ENCODE results near the gene RFC5.
"Not testable (repeated sequence)": the region's sequence is repeated elsewhere in the genome, so short reads cannot be mapped to it uniquely, and the experiment has no call there.

The RFC5 gene

GRCh38 chr12:118016424-118017264 lies at the start of gene RFC5:
TSS of gene RFC5 (plus strand) at chr12:118016703. CDS start at chr12:118016828, 125 bp downstream.
- DNase-seq: peak; percentile 86

DNA sequence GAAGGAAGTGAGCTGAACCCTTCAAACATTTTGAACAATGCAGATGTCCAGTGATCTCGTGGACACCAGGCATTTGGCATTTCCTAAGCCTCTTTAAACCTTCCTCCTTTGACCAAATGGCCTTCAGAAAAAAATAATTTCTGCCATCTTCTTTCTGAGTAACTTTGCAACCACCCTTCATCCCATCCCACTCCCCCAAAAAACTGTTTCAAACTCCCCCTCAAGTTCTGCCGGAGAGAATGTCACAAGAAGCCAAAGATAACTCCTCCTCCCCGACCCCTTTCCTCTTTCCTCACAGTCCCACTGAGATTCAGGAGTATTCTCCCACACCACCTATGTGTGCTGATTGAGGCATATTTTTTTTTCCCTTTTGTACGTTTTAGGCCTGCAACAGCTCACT lies 49.5 kb upstream of the RFC5 start:
- no peak for DNase-seq

- no peak for DNase-seq
These were observed 49.0 kb upstream of the RFC5 start for GRCh38 chr12:117967512-117967911.

- no peak for DNase-seq
These were observed 48.2 kb upstream of the RFC5 start for GRCh38 chr12:117968151-117968789.

GRCh38 chr12:117968826-117969659 lies 47.5 kb upstream of the RFC5 start, which contains the start of gene KSR2:
TSS of gene KSR2 (minus strand) at chr12:117968990. CDS start at chr12:117968255, 735 bp downstream.
- peak; percentile 20 for DNase-seq

- no peak for DNase-seq
These were observed 46.2 kb upstream of the RFC5 start for GRCh38 chr12:117970334-117970733.

GRCh38 chr12:117972301-117972700 lies 44.2 kb upstream of the RFC5 start:
- DNase-seq: no peak

DNA sequence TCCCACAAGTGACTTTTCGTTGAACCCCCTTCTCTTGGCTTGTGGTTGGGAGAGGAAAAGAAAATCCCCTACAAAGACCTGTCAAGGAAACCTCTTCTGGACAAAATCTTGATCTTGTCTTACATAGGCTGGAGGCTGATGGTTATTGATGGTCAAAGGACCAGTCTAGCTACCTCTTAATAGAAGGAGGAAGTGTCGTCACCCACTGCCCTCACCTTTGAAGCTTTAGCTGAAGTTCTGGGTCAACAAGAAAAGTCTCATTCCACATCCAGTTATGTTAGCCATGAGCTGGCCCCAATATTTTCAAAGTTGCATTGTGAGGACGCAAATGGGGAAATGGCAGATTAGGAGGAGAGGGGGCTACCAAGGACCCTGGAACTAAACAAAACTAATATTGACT lies 41.5 kb upstream of the RFC5 start:
- no peak for DNase-seq

DNA sequence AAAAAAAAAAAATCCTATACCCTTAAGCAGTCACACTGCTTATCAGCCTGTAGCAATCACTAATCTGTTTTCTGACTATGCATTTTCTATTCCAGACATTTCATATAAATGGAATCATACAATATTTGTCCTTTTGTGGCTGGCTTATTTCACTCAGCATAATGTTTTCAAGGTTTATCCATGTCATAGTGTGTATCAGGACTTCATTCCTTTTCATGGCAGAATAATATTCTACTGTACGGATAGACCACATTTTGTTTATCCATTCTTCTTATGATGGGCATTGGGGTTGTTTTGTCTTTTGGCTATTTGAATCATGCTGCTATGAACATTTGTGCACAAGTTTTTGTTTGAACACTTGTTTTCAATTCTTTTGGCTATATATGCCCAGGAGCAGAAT lies 39.1 kb upstream of the RFC5 start:
- no peak for DNase-seq

- no peak for DNase-seq
These were observed 35.9 kb upstream of the RFC5 start for GRCh38 chr12:117980616-117981015.

- DNase-seq: no peak
These were observed 35.2 kb upstream of the RFC5 start for GRCh38 chr12:117981267-117981666.

- DNase-seq: no peak
These were observed 31.3 kb upstream of the RFC5 start for GRCh38 chr12:117985182-117985581.

GRCh38 chr12:117986705-117987469 lies 29.6 kb upstream of the RFC5 start:
- peak; percentile 90 for DNase-seq

GRCh38 chr12:117994551-117995438 lies 21.7 kb upstream of the RFC5 start:
- no peak for DNase-seq

- no peak for DNase-seq
These were observed 17.8 kb upstream of the RFC5 start for GRCh38 chr12:117998719-117999118.

DNA sequence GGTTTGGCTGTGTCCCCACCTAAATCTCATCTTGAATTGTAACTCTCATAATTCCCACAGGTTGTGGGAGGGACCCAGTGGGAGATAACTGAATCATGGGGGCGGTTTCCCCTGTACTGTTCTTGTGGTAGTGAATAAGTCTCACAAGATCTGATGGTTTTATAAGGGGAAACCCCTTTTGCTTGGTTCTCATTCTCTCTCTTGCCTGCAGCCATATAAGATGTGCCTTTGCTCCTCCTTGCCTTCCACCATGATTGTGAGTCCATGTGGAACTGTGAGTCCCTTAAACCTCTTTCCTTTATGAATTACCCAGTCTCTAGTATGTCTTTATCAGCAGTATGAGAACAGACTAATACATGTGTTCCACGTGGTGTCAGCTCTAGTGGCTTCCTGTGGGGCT lies 16.7 kb upstream of the RFC5 start:
- DNase-seq: not testable (repeated sequence)

GRCh38 chr12:118010903-118011302 lies 5.6 kb upstream of the RFC5 start:
- no peak for DNase-seq

GRCh38 chr12:118011377-118011776 lies 5.1 kb upstream of the RFC5 start:
- no peak for DNase-seq

DNA sequence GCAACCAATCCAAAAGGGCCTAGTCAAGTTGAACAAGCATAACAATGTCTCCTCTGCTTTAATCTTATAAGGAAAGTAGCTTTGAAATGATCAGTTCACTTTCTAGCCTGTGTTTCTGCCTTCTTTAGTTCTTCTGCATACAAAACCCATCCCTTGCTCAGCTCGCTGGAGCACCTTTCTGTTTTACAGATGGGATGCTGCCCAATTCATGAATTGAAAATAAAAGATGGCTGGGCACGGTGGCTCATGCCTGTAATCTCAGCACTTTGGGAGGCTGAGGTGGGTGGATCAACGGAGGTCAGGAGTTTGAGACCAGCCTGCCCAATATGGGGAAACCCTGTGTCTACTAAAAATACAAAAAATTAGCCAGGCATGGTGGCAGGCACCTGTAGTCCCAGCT lies 4.5 kb upstream of the RFC5 start:
- no peak for DNase-seq

DNA sequence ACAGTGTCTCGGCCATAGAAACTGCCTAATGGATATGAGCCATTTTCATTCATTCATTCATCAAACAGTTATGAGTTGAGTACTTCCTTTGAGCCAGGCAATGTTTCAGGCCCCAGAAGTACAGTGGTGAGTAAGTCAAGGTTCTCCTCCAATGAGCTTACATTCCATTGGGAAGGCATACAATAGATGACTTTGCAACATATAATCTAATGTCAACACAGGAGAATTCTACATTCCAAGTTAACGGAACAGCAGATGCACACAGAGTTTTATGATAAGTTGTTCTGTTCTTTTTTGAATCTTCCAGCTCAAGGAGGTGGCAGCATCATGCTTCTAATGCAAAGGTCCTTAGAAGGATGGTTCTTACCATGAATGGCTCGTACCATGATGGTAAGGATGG lies 3.2 kb upstream of the RFC5 start:
- DNase-seq: peak; percentile 2

GRCh38 chr12:118015306-118015705 lies 1.2 kb upstream of the RFC5 start:
- DNase-seq: no peak

GRCh38 chr12:118015944-118016343 lies 559 bp upstream of the RFC5 start:
- no peak for DNase-seq

Data from kidney glomerular epithelial cell (primary cell).